ENCODE measurements around the gene PRDM5.

DNA sequence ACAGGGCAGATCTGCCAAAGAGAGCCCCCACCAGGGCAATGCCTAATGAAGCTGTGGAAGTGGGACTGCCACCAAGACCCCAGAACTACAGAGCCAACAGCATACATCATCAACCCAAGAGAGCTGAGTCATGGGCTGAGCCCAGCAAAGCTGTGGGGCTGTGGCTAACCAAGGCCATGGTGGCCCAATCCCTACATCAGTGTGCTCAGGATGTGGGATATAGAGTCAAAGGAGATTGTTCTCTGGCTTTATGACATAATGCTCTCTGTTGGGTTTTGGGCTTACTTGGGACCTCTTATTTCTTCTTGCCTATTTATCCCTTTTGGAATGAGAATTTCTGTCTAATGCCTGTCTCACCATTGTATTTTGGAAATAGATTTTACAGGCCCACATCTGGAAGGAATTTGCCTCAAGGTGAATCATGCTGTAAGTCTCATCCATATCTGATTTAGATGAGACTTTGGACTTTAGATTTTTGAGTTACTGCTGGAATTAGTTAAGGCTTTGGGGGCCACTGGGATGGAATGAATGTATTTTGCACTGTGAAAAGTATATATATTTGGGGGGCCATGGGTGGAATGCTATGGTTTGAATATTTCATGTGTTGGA is 5.4 kb upstream of the PRDM5 start:
- TF ChIP-seq, protein P1, sequence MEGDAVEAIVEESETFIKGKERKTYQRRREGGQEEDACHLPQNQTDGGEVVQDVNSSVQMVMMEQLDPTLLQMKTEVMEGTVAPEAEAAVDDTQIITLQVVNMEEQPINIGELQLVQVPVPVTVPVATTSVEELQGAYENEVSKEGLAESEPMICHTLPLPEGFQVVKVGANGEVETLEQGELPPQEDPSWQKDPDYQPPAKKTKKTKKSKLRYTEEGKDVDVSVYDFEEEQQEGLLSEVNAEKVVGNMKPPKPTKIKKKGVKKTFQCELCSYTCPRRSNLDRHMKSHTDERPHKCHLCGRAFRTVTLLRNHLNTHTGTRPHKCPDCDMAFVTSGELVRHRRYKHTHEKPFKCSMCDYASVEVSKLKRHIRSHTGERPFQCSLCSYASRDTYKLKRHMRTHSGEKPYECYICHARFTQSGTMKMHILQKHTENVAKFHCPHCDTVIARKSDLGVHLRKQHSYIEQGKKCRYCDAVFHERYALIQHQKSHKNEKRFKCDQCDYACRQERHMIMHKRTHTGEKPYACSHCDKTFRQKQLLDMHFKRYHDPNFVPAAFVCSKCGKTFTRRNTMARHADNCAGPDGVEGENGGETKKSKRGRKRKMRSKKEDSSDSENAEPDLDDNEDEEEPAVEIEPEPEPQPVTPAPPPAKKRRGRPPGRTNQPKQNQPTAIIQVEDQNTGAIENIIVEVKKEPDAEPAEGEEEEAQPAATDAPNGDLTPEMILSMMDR (IDR thresholded peaks at IDR 0.05; ENCODE audit: extremely low read depth in 1 of 2, insufficient read depth in 1 of 2, low read depth in 1 of 2, low read length in 2 of 2), result no peak
- TF ChIP-seq POLR2A (IDR thresholded peaks at IDR 0.05; ENCODE audit: low read depth, low read length) (no peak), POLR2AphosphoS5 (IDR thresholded peaks at IDR 0.05; ENCODE audit: insufficient read depth, low read depth, low read length) (no peak), FOS (IDR thresholded peaks at IDR 0.05; ENCODE audit: borderline replicate concordance, insufficient read depth, low read length) (no peak), MYC (IDR thresholded peaks at IDR 0.05; ENCODE audit: low read depth, low read length) (no peak)
- TF ChIP-seq, protein P2, sequence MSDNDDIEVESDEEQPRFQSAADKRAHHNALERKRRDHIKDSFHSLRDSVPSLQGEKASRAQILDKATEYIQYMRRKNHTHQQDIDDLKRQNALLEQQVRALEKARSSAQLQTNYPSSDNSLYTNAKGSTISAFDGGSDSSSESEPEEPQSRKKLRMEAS (IDR thresholded peaks at IDR 0.05; ENCODE audit: insufficient read depth, insufficient read length), result no peak

Data from endothelial cell of umbilical vein (primary cell).